CD14-positive monocyte (primary cell): ENCODE measurements around the gene ATP2A2. TPM values are rescaled to one million over a fixed set of nuclear protein-coding genes. Genes with fewer than 3 reads are reported as not detected.
A peak's percentile ranks its signal among the peaks of the same experiment; 100 is the strongest.

Experiments used
- DNase-seq, 3 donors: peaks; one replicate each; pipeline ENCODE4 v3.0.0-alpha.2; 2011 to 2022
- H2AFZ ChIP-seq: 2 replicates; pipeline ENCODE4 v1.6.0; 2012; ENCODE audit warnings: mild to moderate bottlenecking, low read depth, low read length, inconsistent platforms; ENCODE audit not compliant: insufficient read depth, poor library complexity, severe bottlenecking
- H3K27ac ChIP-seq, 2 donors: 1 replicate in 1 of 2; 2 replicates in 1 of 2; pipeline ENCODE4 v1.5.1; 2012 to 2013; ENCODE audit warnings: low read length in 2 of 2, control low read depth in 1 of 2, inconsistent platforms in 1 of 2, low read depth in 1 of 2, mild to moderate bottlenecking in 1 of 2
- H3K27me3 ChIP-seq, 2 donors: one replicate each; pipeline versions ENCODE4 v1.6.0 to v1.6.1; 2011 to 2013; ENCODE audit warnings: low read length in 2 of 2; ENCODE audit not compliant: control insufficient read depth in 2 of 2, insufficient read depth in 2 of 2
- H3K36me3 ChIP-seq, 2 donors: replicated peaks in 1 of 2; 1 replicate in 1 of 2; 2 replicates in 1 of 2; pipeline versions ENCODE4 v1.5.1 to v1.6.1; 2012 to 2013; ENCODE audit warnings: low read length in 2 of 2, control low read depth in 1 of 2, inconsistent platforms in 1 of 2, mild to moderate bottlenecking in 1 of 2; ENCODE audit not compliant: insufficient read depth in 2 of 2, control insufficient read depth in 1 of 2
- H3K4me1 ChIP-seq, 2 donors: 1 replicate in 1 of 2; 2 replicates in 1 of 2; pipeline versions ENCODE4 v1.5.1 to v1.6.1; 2012 to 2013; ENCODE audit warnings: low read length in 2 of 2, control low read depth in 1 of 2, inconsistent platforms in 1 of 2, mild to moderate bottlenecking in 1 of 2, moderate library complexity in 1 of 2; ENCODE audit not compliant: insufficient read depth in 2 of 2, control insufficient read depth in 1 of 2
- H3K4me2 ChIP-seq: replicated peaks from 2 replicates; pipeline ENCODE3; 2012; ENCODE audit warnings: low read length, moderate library complexity, mild to moderate bottlenecking; ENCODE audit not compliant: poor library complexity, severe bottlenecking; ENCODE audit errors: extremely low read depth
- H3K4me3 ChIP-seq, 3 experiments: fragments of 200-600 bp in 1 of 3; sonication (generic) in 1 of 3; replicated peaks in 1 of 3; 1 replicate in 2 of 3; 2 replicates in 1 of 3; pipeline ENCODE4 v1.5.1; 2011 to 2013; ENCODE audit warnings: low read length in 3 of 3, mild to moderate bottlenecking in 3 of 3, control low read depth in 2 of 3, low read depth in 2 of 3, inconsistent platforms in 1 of 3, moderate library complexity in 1 of 3
- H3K79me2 ChIP-seq: 2 replicates; pipeline ENCODE4 v1.6.0; 2012; ENCODE audit warnings: mild to moderate bottlenecking, control low read depth, inconsistent platforms, low read length, moderate library complexity; ENCODE audit not compliant: insufficient read depth
- H3K9ac ChIP-seq: 2 replicates; pipeline ENCODE4 v1.6.0; 2017; ENCODE audit warnings: low read length, mild to moderate bottlenecking; ENCODE audit not compliant: insufficient read depth, poor library complexity, severe bottlenecking
- H3K9me3 ChIP-seq, 2 donors: replicated peaks in 1 of 2; 1 replicate in 1 of 2; 2 replicates in 1 of 2; pipeline versions ENCODE4 v1.5.1 to v1.6.1; 2012 to 2013; ENCODE audit warnings: low read length in 2 of 2, control low read depth in 1 of 2; ENCODE audit not compliant: control insufficient read depth in 1 of 2, insufficient read depth in 1 of 2
- H4K20me1 ChIP-seq: 2 replicates; pipeline ENCODE4 v1.6.0; 2012; ENCODE audit warnings: mild to moderate bottlenecking, low read length, control low read depth, moderate library complexity; ENCODE audit not compliant: insufficient read depth
- H3K27ac Mint-ChIP-seq, 7 donors: one replicate each; pipeline ENCODE4 v1.8.0; 2020; ENCODE audit warnings: mild to moderate bottlenecking in 7 of 7, mixed read lengths in 7 of 7, moderate library complexity in 6 of 7, inconsistent platforms in 2 of 7
- H3K27me3 Mint-ChIP-seq, 3 donors: one replicate each; pipeline ENCODE4 v1.8.0; 2021 to 2022; ENCODE audit warnings: low read depth in 3 of 3, mild to moderate bottlenecking in 3 of 3, mixed read lengths in 3 of 3, moderate library complexity in 3 of 3, inconsistent platforms in 1 of 3
- H3K36me3 Mint-ChIP-seq, 2 donors: one replicate each; pipeline ENCODE4 v1.8.0; 2020; ENCODE audit warnings: mixed read lengths in 2 of 2, inconsistent platforms in 1 of 2, mild to moderate bottlenecking in 1 of 2
- H3K4me1 Mint-ChIP-seq: one replicate; pipeline ENCODE4 v1.8.0; 2020; ENCODE audit warnings: mild to moderate bottlenecking, mixed read lengths
- H3K4me3 Mint-ChIP-seq, 2 donors: one replicate each; pipeline ENCODE4 v1.8.0; 2020; ENCODE audit warnings: mild to moderate bottlenecking in 2 of 2, mixed read lengths in 2 of 2, moderate library complexity in 1 of 2
- H3K9me3 Mint-ChIP-seq, 7 donors: one replicate each; pipeline ENCODE4 v1.8.0; 2020 to 2022; ENCODE audit warnings: mixed read lengths in 7 of 7, mild to moderate bottlenecking in 6 of 7, moderate library complexity in 6 of 7, inconsistent platforms in 2 of 7
- CTCF ChIP-seq: fragments of 200-600 bp; IDR thresholded peaks from one replicate; pipeline ENCODE4 v1.8.0; 2022; ENCODE audit warnings: antibody characterized with exemption, mild to moderate bottlenecking
- WGBS: methylation state at CpG from one replicate; pipeline ENCODE4 v1.1.5; 2013; ENCODE audit warnings: missing lambda C conversion rate; ENCODE audit not compliant: insufficient coverage; 5-methylcytosine and 5-hydroxymethylcytosine counted together
- intact Hi-C, 2 donors: fragments of 100-400 bp; cut with micrococcal nuclease; formaldehyde crosslinking; loops; one replicate each; pipeline versions ENCODE4 v1.15.0 to v1.15.1; 2023
- polyA plus RNA-seq, 3 donors: library from polyadenylated mRNA; depleted of rRNA in 1 of 3; unstranded in 2 of 3; stranded (reverse) in 1 of 3; fragments of 300-500 nt in 2 of 3; fragments of >200 nt in 1 of 3; fragmentation: Illumina TruSeq in 2 of 3; gene quantifications; 1 replicate in 2 of 3; 2 replicates in 1 of 3; pipeline ENCODE4 v1.2.3, GENCODE V29; 2012 to 2021

ATP2A2 gene
- polyA plus RNA-seq, 3 donors, result 4.5 to 83.1 (median 6.9) TPM

- H3K9me3 ChIP-seq, result no peaks in the 10 kb centered on the region
- TF ChIP-seq CTCF, result no peak
- H3K79me2 ChIP-seq, result peaks cover 13% of the 10 kb centered on the region
- DNase-seq, result no peak
- H3K36me3 Mint-ChIP-seq, result peaks cover 96 to 100% of the 10 kb centered on the region in 2 donors
- H2AFZ ChIP-seq, result no peak overlapping the region
- peaks cover 74% of the 10 kb centered on the region for H4K20me1 ChIP-seq
- H3K4me3 ChIP-seq, result no peak overlapping the region
- H3K4me1 ChIP-seq, result peaks cover 15 to 16% of the 10 kb centered on the region in 2 donors
- H3K27me3 Mint-ChIP-seq, result no peaks in the 10 kb centered on the region
- H3K36me3 ChIP-seq, result peaks cover 97 to 100% of the 10 kb centered on the region in 2 donors
- peak overlapping the region in 2 of 7 donors; percentile 36 to 74 for H3K27ac Mint-ChIP-seq
- H3K4me2 ChIP-seq, result no peak overlapping the region
- no peak overlapping the region for H3K9ac ChIP-seq
- peaks cover 17% of the 10 kb centered on the region for H3K4me1 Mint-ChIP-seq
- no peaks in the 10 kb centered on the region for H3K9me3 Mint-ChIP-seq
- H3K27ac ChIP-seq, result no peak overlapping the region
- no peaks in the 10 kb centered on the region for H3K27me3 ChIP-seq
- WGBS, result 92% methylated on average over 2 of the region's 5 CpGs
- intact Hi-C loops, result no loop called here
- H3K4me3 Mint-ChIP-seq, result no peak overlapping the region
Measured at GRCh38 chr12:110343114-110343513, 62.1 kb downstream of the ATP2A2 start.

GRCh38 chr12:110343736-110344555, 62.9 kb downstream of the ATP2A2 start:
- H3K4me1 ChIP-seq, result peaks cover 20 to 22% of the 10 kb centered on the region in 2 donors
- intact Hi-C loops, result no loop called here
- Mint-ChIP-seq H3K4me1 (peaks cover 25% of the 10 kb centered on the region), H3K27me3 (no peaks in the 10 kb centered on the region), H3K9me3 (no peaks in the 10 kb centered on the region), H3K36me3 (peaks cover 96 to 100% of the 10 kb centered on the region in 2 donors), H3K27ac (peak overlapping the region in 2 of 7 donors; percentile 24 to 62), H3K4me3 (no peak overlapping the region)
- 78% methylated on average over 3 of the region's 9 CpGs for WGBS
- peaks cover 97 to 100% of the 10 kb centered on the region in 2 donors for H3K36me3 ChIP-seq
- H3K9ac ChIP-seq, result no peak overlapping the region
- no peaks in the 10 kb centered on the region for H3K9me3 ChIP-seq
- DNase-seq, result no peak
- peak overlapping the region in 1 of 2 donors; percentile 68 for H3K27ac ChIP-seq
- no peak overlapping the region for H3K4me2 ChIP-seq
- H3K79me2 ChIP-seq, result peaks cover 12% of the 10 kb centered on the region
- H2AFZ ChIP-seq, result no peak overlapping the region
- H4K20me1 ChIP-seq, result peaks cover 74% of the 10 kb centered on the region
- H3K27me3 ChIP-seq, result no peaks in the 10 kb centered on the region
- H3K4me3 ChIP-seq, result no peak overlapping the region
- TF ChIP-seq CTCF, result no peak
